H1 (cell line): Measurements from ENCODE around the gene PSMB9.

Experiments used
- CBX5 ChIP-seq: fragments of 300-800, 300-1000 bp; sonication (generic); IDR thresholded peaks from 2 replicates; pipeline ENCODE4 v1.7.1; 2016; ENCODE audit warnings: antibody characterized with exemption, low read length, low read depth
- CEBPB ChIP-seq: IDR thresholded peaks from 2 replicates; pipeline ENCODE4 v1.6.1; 2012; ENCODE audit warnings: low read depth, low read length
- CREB1 ChIP-seq: IDR thresholded peaks from 2 replicates; pipeline ENCODE4 v1.6.1; 2012; ENCODE audit warnings: inconsistent platforms
- CTCF ChIP-seq, 3 experiments: IDR thresholded peaks; 1 replicate in 2 of 3; 2 replicates in 1 of 3; pipeline versions ENCODE4 v1.5.1 to v1.6.1; 2011; ENCODE audit warnings: low read length in 3 of 3, mild to moderate bottlenecking in 3 of 3, inconsistent platforms in 2 of 3, low read depth in 1 of 3, moderate library complexity in 1 of 3; ENCODE audit not compliant: insufficient read depth in 1 of 3; ENCODE audit errors: control extremely low read depth in 1 of 3
- EZH2 ChIP-seq: fragments of 200-600 bp; sonication (generic); IDR thresholded peaks from 2 replicates; pipeline ENCODE4 v1.7.1; 2012; ENCODE audit warnings: low read depth, mild to moderate bottlenecking, moderate library complexity, low read length, inconsistent platforms; ENCODE audit not compliant: severe bottlenecking
- MAFK ChIP-seq: IDR thresholded peaks from 2 replicates; pipeline ENCODE4 v1.6.1; 2012; ENCODE audit warnings: low read depth, mild to moderate bottlenecking, improper control_type of control experiment, low read length
- NRF1 ChIP-seq: IDR thresholded peaks from 2 replicates; pipeline ENCODE4 v1.6.1; 2011; ENCODE audit warnings: mild to moderate bottlenecking, low read depth, low read length, improper control_type of control experiment
- POLR2A ChIP-seq, 2 experiments: IDR thresholded peaks; 1 replicate in 1 of 2; 2 replicates in 1 of 2; pipeline ENCODE4 v1.6.1; 2011; ENCODE audit warnings: low read depth in 2 of 2, low read length in 2 of 2, mild to moderate bottlenecking in 2 of 2; ENCODE audit errors: control extremely low read depth in 1 of 2
- POLR2AphosphoS5 ChIP-seq: IDR thresholded peaks from 2 replicates; pipeline ENCODE4 v1.6.1; 2011; ENCODE audit warnings: low read depth, low read length
- RAD21 ChIP-seq, 2 experiments: IDR thresholded peaks in 1 of 2; conservative IDR thresholded peaks in 1 of 2; 2 replicates each; pipeline ENCODE4 v1.6.1; 2011; ENCODE audit warnings: low read depth in 2 of 2, low read length in 2 of 2, improper control_type of control experiment in 1 of 2, inconsistent platforms in 1 of 2, mild to moderate bottlenecking in 1 of 2, moderate library complexity in 1 of 2
- SP2 ChIP-seq: IDR thresholded peaks from 2 replicates; pipeline ENCODE4 v1.6.1; 2012; ENCODE audit warnings: mild to moderate bottlenecking, low read length, inconsistent platforms
- TAF1 ChIP-seq: IDR thresholded peaks from 2 replicates; pipeline ENCODE4 v1.6.1; 2011; ENCODE audit warnings: mild to moderate bottlenecking, low read depth, low read length
- TBP ChIP-seq: IDR thresholded peaks from 2 replicates; pipeline ENCODE4 v1.6.1; 2011; ENCODE audit warnings: low read depth, low read length, improper control_type of control experiment
- TCF12 ChIP-seq: IDR thresholded peaks from 2 replicates; pipeline ENCODE4 v1.6.1; 2011; ENCODE audit warnings: low read depth, mild to moderate bottlenecking, low read length

- TF ChIP-seq CTCF (IDR thresholded peaks at IDR 0.05; ENCODE audit: control extremely low read depth in 1 of 3, insufficient read depth in 1 of 3, low read depth in 1 of 3, low read length in 3 of 3) (no peak), TAF1 (no peak), POLR2A (IDR thresholded peaks at IDR 0.05; ENCODE audit: control extremely low read depth in 1 of 2, low read depth in 2 of 2, low read length in 2 of 2) (no peak), MAFK (no peak), CEBPB (no peak), TCF12 (no peak), SP2 (no peak), POLR2AphosphoS5 (no peak), TBP (no peak), EZH2 (no peak), RAD21 (IDR thresholded peaks at IDR 0.05 in 1 of 2, conservative IDR thresholded peaks at IDR 0.05 in 1 of 2; ENCODE audit: low read depth in 2 of 2, low read length in 2 of 2) (no peak), CBX5 (no peak), NRF1 (no peak), CREB1 (no peak)
Measured at GRCh38 chr6:32890831-32891230, 36.8 kb downstream of the PSMB9 start.
